T-cell (primary cell): ENCODE results near the gene HTR6. TPM values are rescaled to one million over a fixed set of nuclear protein-coding genes. Genes with fewer than 3 reads are reported as not detected.
A peak's percentile ranks its signal among the peaks of the same experiment; 100 is the strongest.

Source experiments
- ATAC-seq, 4 experiments: fragments of 200-7000 bp in 3 of 4; fragments of 150-1000 bp in 1 of 4; cut with Tn5 transposase; replicated peaks in 1 of 4; 1 replicate in 3 of 4; 2 replicates in 1 of 4; pipeline ENCODE4 v1.10.0; 2021; ENCODE audit warnings: moderate library complexity in 3 of 4, mild to moderate bottlenecking in 2 of 4, moderate number of reproducible peaks in 1 of 4
- CTCF ChIA-PET, 2 donors: fragments of 300-600 bp; sonication (Branson Sonifier 250); formaldehyde crosslinking; loops; one replicate each; lab custom pipeline; 2022; ENCODE audit warnings: antibody characterized with exemption in 2 of 2; lab: Charles Lee
- POLR2A ChIA-PET, 2 donors: fragments of 300-600 bp; sonication (Branson Sonifier 250); formaldehyde crosslinking; loops; one replicate each; lab custom pipeline; 2022; ENCODE audit warnings: antibody characterized with exemption in 2 of 2; lab: Charles Lee
- DNase-seq, 35 experiments: peaks; one replicate each; pipeline versions ENCODE4 v3.0.0 to v3.0.0-alpha.2; 2013 to 2023
- H3K27ac ChIP-seq: one replicate; pipeline ENCODE4 v1.5.1; 2013; ENCODE audit warnings: low read length
- H3K27me3 ChIP-seq, 2 experiments: replicated peaks in 1 of 2; 1 replicate in 1 of 2; 2 replicates in 1 of 2; pipeline versions ENCODE4 v1.6.1 to v1.7.0; 2013; ENCODE audit warnings: low read length in 1 of 2, mixed read lengths in 1 of 2; ENCODE audit not compliant: control insufficient read depth in 2 of 2, insufficient read depth in 2 of 2; ENCODE audit errors: extremely low read depth in 1 of 2
- H3K36me3 ChIP-seq, 2 donors: 1 replicate in 1 of 2; 2 replicates in 1 of 2; pipeline versions ENCODE4 v1.6.1 to v1.7.0; 2013; ENCODE audit warnings: low read length in 1 of 2; ENCODE audit not compliant: control insufficient read depth in 2 of 2, insufficient read depth in 1 of 2; ENCODE audit errors: extremely low read depth in 1 of 2
- H3K4me1 ChIP-seq, 2 experiments: 1 replicate in 1 of 2; 2 replicates in 1 of 2; pipeline versions ENCODE4 v1.6.1 to v1.7.0; 2013; ENCODE audit warnings: low read length in 2 of 2, mixed read lengths in 1 of 2; ENCODE audit not compliant: insufficient read depth in 2 of 2, control insufficient read depth in 1 of 2; ENCODE audit errors: extremely low read depth in 1 of 2
- H3K4me3 ChIP-seq, 2 donors: 1 replicate in 1 of 2; 2 replicates in 1 of 2; pipeline versions ENCODE4 v1.5.1 to v1.7.0; 2013; ENCODE audit warnings: mild to moderate bottlenecking in 2 of 2, low read length in 1 of 2, moderate library complexity in 1 of 2; ENCODE audit not compliant: control insufficient read depth in 1 of 2; ENCODE audit errors: extremely low read depth in 1 of 2
- H3K9me3 ChIP-seq: 2 replicates; pipeline ENCODE4 v1.7.0; 2013
- H3K27ac Mint-ChIP-seq, 2 donors: one replicate each; pipeline ENCODE4 v1.8.0; 2020 to 2021; ENCODE audit warnings: mild to moderate bottlenecking in 2 of 2, mixed read lengths in 2 of 2
- H3K27me3 Mint-ChIP-seq, 2 donors: one replicate each; pipeline ENCODE4 v1.8.0; 2021 to 2022; ENCODE audit warnings: mixed read lengths in 2 of 2
- H3K36me3 Mint-ChIP-seq: one replicate; pipeline ENCODE4 v1.8.0; 2021; ENCODE audit warnings: mixed read lengths
- H3K4me1 Mint-ChIP-seq, 3 donors: one replicate each; pipeline ENCODE4 v1.8.0; 2020 to 2022; ENCODE audit warnings: mixed read lengths in 3 of 3, mild to moderate bottlenecking in 1 of 3
- H3K4me3 Mint-ChIP-seq, 3 donors: one replicate each; pipeline ENCODE4 v1.8.0; 2020 to 2022; ENCODE audit warnings: mild to moderate bottlenecking in 3 of 3, mixed read lengths in 3 of 3, moderate library complexity in 3 of 3
- H3K9me3 Mint-ChIP-seq, 3 donors: one replicate each; pipeline ENCODE4 v1.8.0; 2020 to 2022; ENCODE audit warnings: mixed read lengths in 3 of 3
- WGBS: methylation state at CpG from one replicate; pipeline ENCODE4 v1.1.5; 2013; ENCODE audit warnings: missing lambda C conversion rate; ENCODE audit not compliant: insufficient coverage; 5-methylcytosine and 5-hydroxymethylcytosine counted together
- total RNA-seq, 35 experiments: library from RNA in 6 of 35; stranded (reverse) in 6 of 35; fragments of 120-200 nt in 1 of 35; gene quantifications; one replicate each; pipeline versions ENCODE4 v1.2.1 to v1.2.4 and lab custom pipeline; 2013 to 2026

The HTR6 gene
- total RNA-seq, 5 donors from 2014 or later (not counting 1 experiment from before 2014, with no cell fraction given) = 0.16 to 0.90 (median 0.19) TPM

DNA sequence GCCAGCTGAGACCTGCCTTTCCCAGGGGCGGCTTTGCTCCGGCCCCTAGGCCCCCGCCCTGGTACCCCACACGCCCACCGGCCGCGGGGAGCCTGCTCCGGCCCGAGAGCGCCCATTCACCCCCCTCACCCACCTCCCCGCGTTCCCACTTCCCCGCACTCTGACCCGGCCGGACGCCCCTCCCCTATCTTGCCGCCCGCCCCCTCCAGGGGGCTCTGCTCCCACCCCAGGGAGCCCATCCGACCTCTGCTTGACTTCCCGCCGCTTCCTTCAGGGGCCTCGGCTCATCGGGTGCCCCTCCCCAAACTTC lies 466 bp downstream of the HTR6 start:
- H3K9me3 Mint-ChIP-seq = no peaks in the 10 kb centered on the region
- ChIA-PET POLR2A (interaction anchor here in 1 of 2 donors (0.6 kb wide), 1 partner anchor 1121 kb away, joined by 4 read pairs; no protein-coding TSS in a partner anchor), CTCF (no interaction called here)
- H3K4me1 Mint-ChIP-seq = peaks cover 17 to 35% (median 25%) of the 10 kb centered on the region in 3 donors
- DNase-seq (no peak), ATAC-seq (peak in 2 of 4 experiments; percentile 7 to 11)
- H3K4me1 ChIP-seq = peaks cover 0 to 25% of the 10 kb centered on the region in 2 experiments
- peaks cover 11 to 22% of the 10 kb centered on the region in 2 donors for H3K27me3 Mint-ChIP-seq
- no peaks in the 10 kb centered on the region for H3K36me3 ChIP-seq
- no peak overlapping the region for H3K27ac Mint-ChIP-seq
- H3K36me3 Mint-ChIP-seq = no peaks in the 10 kb centered on the region
- no peak overlapping the region for H3K27ac ChIP-seq
- H3K9me3 ChIP-seq = no peaks in the 10 kb centered on the region
- peak overlapping the region; percentile 50 to 79 (median 75) for H3K4me3 Mint-ChIP-seq
- 0% methylated on average over 14 of the region's 23 CpGs for WGBS
- peaks cover 11 to 43% of the 10 kb centered on the region in 2 experiments for H3K27me3 ChIP-seq
- H3K4me3 ChIP-seq = peak overlapping the region; percentile 31 to 32

DNA sequence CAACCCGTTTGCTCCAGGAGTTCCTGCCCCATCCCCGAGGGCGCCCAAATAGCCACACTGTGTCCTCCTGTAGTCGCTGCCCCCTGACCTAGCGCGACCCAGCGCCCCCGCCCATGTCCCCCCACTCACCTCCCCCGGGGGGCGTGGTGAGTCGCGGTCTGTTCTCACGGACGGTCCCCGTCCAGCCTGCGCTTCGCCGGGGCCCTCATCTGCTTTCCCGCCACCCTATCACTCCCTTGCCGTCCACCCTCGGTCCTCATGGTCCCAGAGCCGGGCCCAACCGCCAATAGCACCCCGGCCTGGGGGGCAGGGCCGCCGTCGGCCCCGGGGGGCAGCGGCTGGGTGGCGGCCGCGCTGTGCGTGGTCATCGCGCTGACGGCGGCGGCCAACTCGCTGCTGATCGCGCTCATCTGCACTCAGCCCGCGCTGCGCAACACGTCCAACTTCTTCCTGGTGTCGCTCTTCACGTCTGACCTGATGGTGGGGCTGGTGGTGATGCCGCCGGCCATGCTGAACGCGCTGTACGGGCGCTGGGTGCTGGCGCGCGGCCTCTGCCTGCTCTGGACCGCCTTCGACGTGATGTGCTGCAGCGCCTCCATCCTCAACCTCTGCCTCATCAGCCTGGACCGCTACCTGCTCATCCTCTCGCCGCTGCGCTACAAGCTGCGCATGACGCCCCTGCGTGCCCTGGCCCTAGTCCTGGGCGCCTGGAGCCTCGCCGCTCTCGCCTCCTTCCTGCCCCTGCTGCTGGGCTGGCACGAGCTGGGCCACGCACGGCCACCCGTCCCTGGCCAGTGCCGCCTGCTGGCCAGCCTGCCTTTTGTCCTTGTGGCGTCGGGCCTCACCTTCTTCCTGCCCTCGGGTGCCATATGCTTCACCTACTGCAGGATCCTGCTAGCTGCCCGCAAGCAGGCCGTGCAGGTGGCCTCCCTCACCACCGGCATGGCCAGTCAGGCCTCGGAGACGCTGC lies 1.1 kb downstream of the HTR6 start:
- CTCF ChIA-PET = no interaction called here
- 27% methylated on average over 73 of the region's 84 CpGs for WGBS
- Histone ChIP-seq H3K27ac (no peak overlapping the region), H3K36me3 (no peaks in the 10 kb centered on the region), H3K4me1 (peaks cover 0 to 25% of the 10 kb centered on the region in 2 experiments), H3K9me3 (no peaks in the 10 kb centered on the region), H3K4me3 (peak overlapping the region in 1 of 2 donors; percentile 31), H3K27me3 (peaks cover 11 to 43% of the 10 kb centered on the region in 2 experiments)
- Mint-ChIP-seq H3K27me3 (peaks cover 11 to 23% of the 10 kb centered on the region in 2 donors), H3K4me3 (peak overlapping the region; percentile 68 to 79 (median 77)), H3K36me3 (no peaks in the 10 kb centered on the region), H3K27ac (peak overlapping the region in 1 of 2 donors; percentile 52), H3K9me3 (no peaks in the 10 kb centered on the region), H3K4me1 (peaks cover 17 to 35% (median 25%) of the 10 kb centered on the region in 3 donors)
- peak in 3 of 4 experiments; percentile 2 to 22 (median 17) for ATAC-seq
- no peak for DNase-seq
- POLR2A ChIA-PET = no interaction called here

DNA sequence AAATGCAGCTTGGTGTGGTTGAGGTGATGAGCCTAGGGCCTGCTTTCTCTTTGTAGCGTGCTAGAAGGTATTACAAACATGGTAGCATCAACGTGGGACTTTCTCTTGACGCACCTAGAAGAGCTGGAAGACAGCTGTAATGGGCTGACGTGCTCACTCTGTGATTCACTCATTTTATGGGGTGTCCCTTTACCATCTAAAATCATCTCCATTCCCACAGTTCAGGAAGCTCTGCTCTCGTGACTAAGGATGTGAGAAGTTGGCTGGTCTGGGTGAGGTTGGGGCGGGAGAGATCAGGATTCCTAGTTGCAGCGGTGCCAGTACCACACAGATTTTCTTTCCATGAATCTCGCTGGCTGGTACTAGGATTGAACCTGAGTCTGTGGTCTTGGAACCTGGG lies 4.2 kb downstream of the HTR6 start:
- H3K4me1 ChIP-seq = peaks cover 0 to 16% of the 10 kb centered on the region in 2 experiments
- WGBS = 80% methylated on average over 3 of the region's 8 CpGs
- no peak overlapping the region for H3K27ac Mint-ChIP-seq
- no peak overlapping the region for H3K27ac ChIP-seq
- H3K4me3 ChIP-seq = no peak overlapping the region
- H3K4me1 Mint-ChIP-seq = peaks cover 14 to 23% (median 21%) of the 10 kb centered on the region in 3 donors
- H3K36me3 ChIP-seq = no peaks in the 10 kb centered on the region
- no peaks in the 10 kb centered on the region for H3K36me3 Mint-ChIP-seq
- ATAC-seq = no peak
- POLR2A ChIA-PET = no interaction called here
- H3K27me3 Mint-ChIP-seq = peaks cover 9 to 22% of the 10 kb centered on the region in 2 donors
- peaks cover 9 to 44% of the 10 kb centered on the region in 2 experiments for H3K27me3 ChIP-seq
- no peak overlapping the region for H3K4me3 Mint-ChIP-seq
- no peaks in the 10 kb centered on the region for H3K9me3 ChIP-seq
- DNase-seq = no peak
- CTCF ChIA-PET = interaction anchor here (1.1 to 1.2 kb wide), 2 partner anchors 10 to 35 kb away, joined by 3 read pairs; no protein-coding TSS in a partner anchor
- no peaks in the 10 kb centered on the region for H3K9me3 Mint-ChIP-seq

- H3K27ac ChIP-seq = no peak overlapping the region
- Mint-ChIP-seq H3K9me3 (no peaks in the 10 kb centered on the region), H3K4me3 (no peak overlapping the region), H3K27me3 (peaks cover 7 to 23% of the 10 kb centered on the region in 2 donors), H3K36me3 (no peaks in the 10 kb centered on the region), H3K27ac (no peak overlapping the region), H3K4me1 (peaks cover 7 to 15% (median 14%) of the 10 kb centered on the region in 3 donors)
- H3K4me3 ChIP-seq = no peak overlapping the region
- 86% methylated on average over 1 of the region's 4 CpGs for WGBS
- H3K4me1 ChIP-seq = peaks cover 0 to 2% of the 10 kb centered on the region in 2 experiments
- no peaks in the 10 kb centered on the region for H3K9me3 ChIP-seq
- ChIA-PET POLR2A (no interaction called here), CTCF (no interaction called here)
- H3K36me3 ChIP-seq = no peaks in the 10 kb centered on the region
- DNase-seq (no peak), ATAC-seq (no peak)
- peaks cover 6 to 34% of the 10 kb centered on the region in 2 experiments for H3K27me3 ChIP-seq
These were observed 6.1 kb downstream of the HTR6 start for GRCh38 chr1:19670787-19671186.

GRCh38 chr1:19672237-19672636 lies 7.6 kb downstream of the HTR6 start:
- no peaks in the 10 kb centered on the region for H3K9me3 ChIP-seq
- H3K4me3 ChIP-seq = no peak overlapping the region
- H3K27ac ChIP-seq = no peak overlapping the region
- no peak for DNase-seq
- Mint-ChIP-seq H3K27ac (no peak overlapping the region), H3K4me3 (no peak overlapping the region), H3K9me3 (no peaks in the 10 kb centered on the region), H3K27me3 (peaks cover 1 to 11% of the 10 kb centered on the region in 2 donors), H3K36me3 (no peaks in the 10 kb centered on the region), H3K4me1 (peaks cover 0 to 5% (median 0%) of the 10 kb centered on the region in 3 donors)
- ATAC-seq = no peak
- ChIA-PET POLR2A (no interaction called here), CTCF (no interaction called here)
- 67% methylated on average over 3 of the region's 6 CpGs for WGBS
- H3K4me1 ChIP-seq = no peaks in the 10 kb centered on the region
- H3K36me3 ChIP-seq = no peaks in the 10 kb centered on the region
- peaks cover 4 to 24% of the 10 kb centered on the region in 2 experiments for H3K27me3 ChIP-seq

GRCh38 chr1:19675797-19676196 lies 11.1 kb downstream of the HTR6 start:
- ChIA-PET POLR2A (no interaction called here), CTCF (no interaction called here)

More at GRCh38 chr1:19675797-19676196, 11.1 kb downstream of the HTR6 start:
- Mint-ChIP-seq H3K4me3 (no peak overlapping the region), H3K4me1 (peaks cover 0 to 2% (median 0%) of the 10 kb centered on the region in 3 donors), H3K36me3 (no peaks in the 10 kb centered on the region), H3K27me3 (peaks cover 0 to 6% of the 10 kb centered on the region in 2 donors), H3K27ac (no peak overlapping the region), H3K9me3 (no peaks in the 10 kb centered on the region)
- DNase-seq = no peak
- Histone ChIP-seq H3K36me3 (peaks cover 0 to 2% of the 10 kb centered on the region in 2 donors), H3K9me3 (no peaks in the 10 kb centered on the region), H3K4me1 (no peaks in the 10 kb centered on the region), H3K27ac (no peak overlapping the region), H3K4me3 (no peak overlapping the region), H3K27me3 (peaks cover 0 to 18% of the 10 kb centered on the region in 2 experiments)
- WGBS = 100% methylated on average over 1 of the region's 5 CpGs
- ATAC-seq = no peak
